Activated effector memory CD4-positive, alpha-beta T cell treated with anti-CD3 and anti-CD28 coated beads, Interleukin-2, amount 50 U/mL, for 16 hours (primary cell): ENCODE results near the gene RTN4RL1.

Experiments
- DNase-seq: peaks from one replicate; pipeline ENCODE4 v3.0.0-alpha.2; 2020

RTN4RL1 gene

GRCh38 chr17:2025220-2025621 is at the start of gene RTN4RL1:
TSS of gene RTN4RL1 (minus strand) at chr17:2025334. CDS start at chr17:2024865, 469 bp downstream.
- DNase-seq = peak; percentile 90

GRCh38 chr17:2074919-2075318 is 49.8 kb upstream of the RTN4RL1 start:
- DNase-seq = no peak

- no peak for DNase-seq
These were observed 46.5 kb upstream of the RTN4RL1 start for GRCh38 chr17:2071455-2072281.

GRCh38 chr17:2071024-2071385 is 45.9 kb upstream of the RTN4RL1 start:
- DNase-seq = no peak

GRCh38 chr17:2070241-2071023 is 45.3 kb upstream of the RTN4RL1 start:
- DNase-seq = peak; percentile 85

- DNase-seq = no peak
These were observed 43.5 kb upstream of the RTN4RL1 start for GRCh38 chr17:2068519-2069051.

- DNase-seq = no peak
These were observed 42.9 kb upstream of the RTN4RL1 start for GRCh38 chr17:2068031-2068518.

GRCh38 chr17:2067608-2068024 is 42.5 kb upstream of the RTN4RL1 start:
- DNase-seq = no peak

GRCh38 chr17:2067048-2067561 is 42.0 kb upstream of the RTN4RL1 start:
- DNase-seq = no peak

- DNase-seq = no peak
These were observed 40.8 kb upstream of the RTN4RL1 start for GRCh38 chr17:2065949-2066400.

GRCh38 chr17:2064980-2065785 is 40.0 kb upstream of the RTN4RL1 start:
- DNase-seq = peak; percentile 84

GRCh38 chr17:2064520-2064971 is 39.4 kb upstream of the RTN4RL1 start:
- no peak for DNase-seq

- DNase-seq = no peak
These were observed 39.0 kb upstream of the RTN4RL1 start for GRCh38 chr17:2064147-2064489.

GRCh38 chr17:2063261-2064146 is 38.4 kb upstream of the RTN4RL1 start:
- DNase-seq = no peak

- DNase-seq = no peak
These were observed 37.5 kb upstream of the RTN4RL1 start for GRCh38 chr17:2062571-2063183.

GRCh38 chr17:2061441-2061958 is 36.4 kb upstream of the RTN4RL1 start:
- DNase-seq = no peak

GRCh38 chr17:2060681-2061440 is 35.7 kb upstream of the RTN4RL1 start:
- no peak for DNase-seq

GRCh38 chr17:2060385-2060658 is 35.2 kb upstream of the RTN4RL1 start:
- DNase-seq = no peak

- no peak for DNase-seq
These were observed 34.6 kb upstream of the RTN4RL1 start for GRCh38 chr17:2059547-2060384.
